Liver (tissue), 9 donors: ENCODE results near the gene BID. TPM values are rescaled to one million over a fixed set of nuclear protein-coding genes. Genes with fewer than 3 reads are reported as not detected.

Experiments
- DNase-seq: peaks from one replicate; pipeline ENCODE4 v3.0.0-alpha.2; 2017; ENCODE audit warnings: low spot score
- H3K27ac ChIP-seq, 2 donors: one replicate each; pipeline ENCODE4 v1.7.0; 2013; ENCODE audit warnings: inconsistent platforms in 2 of 2, low read length in 2 of 2, control low read depth in 1 of 2, low read depth in 1 of 2, mild to moderate bottlenecking in 1 of 2
- H3K27me3 ChIP-seq, 4 donors: one replicate each; pipeline versions ENCODE4 v1.6.1 to v1.7.0; 2013; ENCODE audit warnings: low read length in 3 of 4, inconsistent platforms in 1 of 4, mild to moderate bottlenecking in 1 of 4, moderate library complexity in 1 of 4; ENCODE audit not compliant: control insufficient read depth in 4 of 4, insufficient read depth in 4 of 4
- H3K36me3 ChIP-seq, 4 donors: one replicate each; pipeline versions ENCODE4 v1.6.1 to v1.7.0; 2013; ENCODE audit warnings: low read length in 3 of 4, mild to moderate bottlenecking in 3 of 4, low read depth in 1 of 4, moderate library complexity in 1 of 4; ENCODE audit not compliant: control insufficient read depth in 4 of 4, insufficient read depth in 3 of 4
- H3K4me1 ChIP-seq, 4 donors: one replicate each; pipeline versions ENCODE4 v1.6.1 to v1.7.0; 2013; ENCODE audit warnings: low read length in 3 of 4, mild to moderate bottlenecking in 3 of 4, moderate library complexity in 1 of 4; ENCODE audit not compliant: control insufficient read depth in 4 of 4, insufficient read depth in 4 of 4
- H3K4me3 ChIP-seq, 3 donors: one replicate each; pipeline versions ENCODE4 v1.6.1 to v1.7.0; 2013; ENCODE audit warnings: low read length in 3 of 3, control low read depth in 1 of 3, low read depth in 1 of 3, mild to moderate bottlenecking in 1 of 3
- H3K9ac ChIP-seq, 2 donors: one replicate each; pipeline ENCODE4 v1.7.0; 2013; ENCODE audit warnings: low read length in 2 of 2, mild to moderate bottlenecking in 2 of 2, moderate library complexity in 2 of 2, control low read depth in 1 of 2, low read depth in 1 of 2
- H3K9me3 ChIP-seq, 4 donors: one replicate each; pipeline versions ENCODE4 v1.6.1 to v1.7.0; 2013; ENCODE audit warnings: low read length in 3 of 4; ENCODE audit not compliant: control insufficient read depth in 4 of 4
- EGR1 ChIP-seq, 2 donors: IDR thresholded peaks; 2 replicates each; pipeline ENCODE4 v1.6.1; 2016 to 2018; ENCODE audit warnings: antibody characterized with exemption in 2 of 2, low read depth in 2 of 2
- FOXA1 ChIP-seq: IDR thresholded peaks from 2 replicates; pipeline ENCODE4 v1.6.1; 2016; ENCODE audit warnings: antibody characterized with exemption
- FOXA2 ChIP-seq: IDR thresholded peaks from 2 replicates; pipeline ENCODE4 v1.6.1; 2016; ENCODE audit warnings: antibody characterized with exemption
- GABPA ChIP-seq, 2 donors: IDR thresholded peaks in 1 of 2; conservative IDR thresholded peaks in 1 of 2; 2 replicates each; pipeline ENCODE4 v1.6.1; 2016; ENCODE audit warnings: antibody characterized with exemption in 2 of 2, mild to moderate bottlenecking in 1 of 2, moderate library complexity in 1 of 2
- HNF4A ChIP-seq, 2 donors: conservative IDR thresholded peaks; 2 replicates each; pipeline ENCODE4 v1.6.1; 2016; ENCODE audit warnings: antibody characterized with exemption in 2 of 2, mild to moderate bottlenecking in 2 of 2
- HNF4G ChIP-seq: IDR thresholded peaks from 2 replicates; pipeline ENCODE4 v1.6.1; 2016; ENCODE audit warnings: antibody characterized with exemption
- NR2F2 ChIP-seq: IDR thresholded peaks from 2 replicates; pipeline ENCODE4 v1.6.1; 2016; ENCODE audit warnings: antibody characterized with exemption
- RAD21 ChIP-seq, 2 donors: IDR thresholded peaks; 2 replicates each; pipeline ENCODE4 v1.6.1; 2016; ENCODE audit warnings: antibody characterized with exemption in 2 of 2, mild to moderate bottlenecking in 2 of 2
- RXRA ChIP-seq, 2 donors: IDR thresholded peaks; 2 replicates each; pipeline ENCODE4 v1.6.1; 2017 to 2018; ENCODE audit warnings: antibody characterized with exemption in 2 of 2, mild to moderate bottlenecking in 1 of 2
- SP1 ChIP-seq: IDR thresholded peaks from 2 replicates; pipeline ENCODE4 v1.6.1; 2018; ENCODE audit warnings: antibody characterized with exemption, mild to moderate bottlenecking
- TAF1 ChIP-seq: conservative IDR thresholded peaks from 2 replicates; pipeline ENCODE4 v1.6.1; 2016; ENCODE audit warnings: antibody characterized with exemption, mild to moderate bottlenecking
- YY1 ChIP-seq: IDR thresholded peaks from 2 replicates; pipeline ENCODE4 v1.6.1; 2016; ENCODE audit warnings: antibody characterized with exemption, mild to moderate bottlenecking
- WGBS: extraction: QIAGEN DNeasy Blood & Tissue Kit; methylation state at CpG from one replicate; pipeline ENCODE4 v1.1.7; 2013; 5-methylcytosine and 5-hydroxymethylcytosine counted together
- polyA plus RNA-seq, 2 donors: library from polyadenylated mRNA; stranded (reverse) in 1 of 2; unstranded in 1 of 2; fragments of 200-250 nt in 1 of 2; fragments of >200 nt in 1 of 2; fragmentation: Nextera tagmentation in 1 of 2; extraction: Ambion mirVana in 1 of 2; gene quantifications; one replicate each; pipeline versions ENCODE4 v1.2.1 to v1.2.3, GENCODE V29; 2013 to 2015
- total RNA-seq, 2 donors: library from RNA; depleted of rRNA; stranded (reverse); fragments of >200 nt; gene quantifications; one replicate each; pipeline ENCODE4 v1.2.3, GENCODE V29; 2014
- TF ChIP-seq, protein P1 (sequence below): IDR thresholded peaks from 2 replicates; pipeline ENCODE4 v1.6.1; 2016; ENCODE audit warnings: antibody characterized with exemption, mild to moderate bottlenecking
- TF ChIP-seq, protein P2 (sequence below): fragments of 150-350 bp; IDR thresholded peaks from 2 replicates; pipeline ENCODE4 v1.5.1; 2017; ENCODE audit warnings: improper control_type of control experiment, low read depth, low read length; ENCODE audit not compliant: missing input control
- TF ChIP-seq, protein P3 (sequence below): IDR thresholded peaks from 2 replicates; pipeline ENCODE4 v1.6.1; 2016; ENCODE audit warnings: antibody characterized with exemption
- TF ChIP-seq, protein P4 (sequence below): IDR thresholded peaks from 2 replicates; pipeline ENCODE4 v1.6.1; 2016; ENCODE audit warnings: antibody characterized with exemption
- TF ChIP-seq, protein P5 (sequence below): IDR thresholded peaks from 2 replicates; pipeline ENCODE4 v1.6.1; 2016; ENCODE audit warnings: antibody characterized with exemption
- donor health status: healthy.
- donor health status: healthy.
- donor health status: healthy.
- donor health status: healthy.
- donor health status: healthy.

The BID gene
- total and polyA plus RNA-seq, 4 donors = 28.7 to 66.9 (median 52.6) TPM

DNA sequence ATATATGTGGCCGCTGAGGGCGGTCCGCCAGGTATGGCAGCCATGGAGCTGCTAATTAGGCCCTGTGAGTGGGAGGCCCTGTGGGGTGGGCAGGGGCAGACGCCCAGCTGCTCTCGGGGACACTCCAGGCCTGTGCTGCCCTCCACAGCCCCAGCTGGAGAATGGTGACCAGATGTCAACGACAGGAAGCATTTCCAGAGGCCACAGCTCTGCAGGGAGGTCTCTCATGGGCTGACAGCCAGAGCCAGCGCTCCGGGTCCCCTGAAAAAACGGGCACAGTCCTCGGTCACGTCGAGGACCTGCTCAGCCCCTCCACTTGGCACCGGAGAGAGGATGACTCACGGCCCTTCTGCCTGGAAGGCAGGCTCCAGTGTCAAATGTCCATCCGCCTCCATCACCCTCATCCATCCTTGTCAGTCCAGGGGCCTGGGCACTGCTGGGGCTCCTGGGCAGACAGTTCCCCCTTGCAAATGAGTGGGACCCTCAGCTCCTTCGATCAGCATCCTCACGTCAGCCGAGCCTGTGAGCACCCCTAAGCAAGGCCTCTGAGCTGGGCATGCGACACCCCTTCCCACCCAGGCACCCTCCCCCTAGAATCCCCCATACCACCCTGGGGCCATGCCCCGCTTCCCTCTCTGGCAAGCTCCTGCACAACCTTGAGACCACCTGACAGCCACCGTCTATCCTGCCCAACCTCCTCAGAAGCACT is 1.9 kb downstream of the BID start:
- no peak overlapping the region for H3K4me3 ChIP-seq
- H3K9ac ChIP-seq = no peak overlapping the region
- no peaks in the 10 kb centered on the region for H3K9me3 ChIP-seq
- H3K27ac ChIP-seq = peak overlapping the region; percentile 60 to 78
- peaks cover 14 to 67% (median 59%) of the 10 kb centered on the region in 4 donors for H3K4me1 ChIP-seq
- no peaks in the 10 kb centered on the region for H3K36me3 ChIP-seq
- H3K27me3 ChIP-seq = no peaks in the 10 kb centered on the region
- 82% methylated on average over 21 of the region's 21 CpGs for WGBS
- no peak for DNase-seq
- no peak for TF ChIP-seq RXRA (IDR thresholded peaks at IDR 0.05)
- no peak for TF ChIP-seq NR2F2
- no peak for TF ChIP-seq EGR1 (IDR thresholded peaks at IDR 0.05; ENCODE audit: low read depth in 2 of 2)
- no peak for TF ChIP-seq FOXA2
- no peak for TF ChIP-seq HNF4A (conservative IDR thresholded peaks at IDR 0.05)
- TF ChIP-seq, protein P1, sequence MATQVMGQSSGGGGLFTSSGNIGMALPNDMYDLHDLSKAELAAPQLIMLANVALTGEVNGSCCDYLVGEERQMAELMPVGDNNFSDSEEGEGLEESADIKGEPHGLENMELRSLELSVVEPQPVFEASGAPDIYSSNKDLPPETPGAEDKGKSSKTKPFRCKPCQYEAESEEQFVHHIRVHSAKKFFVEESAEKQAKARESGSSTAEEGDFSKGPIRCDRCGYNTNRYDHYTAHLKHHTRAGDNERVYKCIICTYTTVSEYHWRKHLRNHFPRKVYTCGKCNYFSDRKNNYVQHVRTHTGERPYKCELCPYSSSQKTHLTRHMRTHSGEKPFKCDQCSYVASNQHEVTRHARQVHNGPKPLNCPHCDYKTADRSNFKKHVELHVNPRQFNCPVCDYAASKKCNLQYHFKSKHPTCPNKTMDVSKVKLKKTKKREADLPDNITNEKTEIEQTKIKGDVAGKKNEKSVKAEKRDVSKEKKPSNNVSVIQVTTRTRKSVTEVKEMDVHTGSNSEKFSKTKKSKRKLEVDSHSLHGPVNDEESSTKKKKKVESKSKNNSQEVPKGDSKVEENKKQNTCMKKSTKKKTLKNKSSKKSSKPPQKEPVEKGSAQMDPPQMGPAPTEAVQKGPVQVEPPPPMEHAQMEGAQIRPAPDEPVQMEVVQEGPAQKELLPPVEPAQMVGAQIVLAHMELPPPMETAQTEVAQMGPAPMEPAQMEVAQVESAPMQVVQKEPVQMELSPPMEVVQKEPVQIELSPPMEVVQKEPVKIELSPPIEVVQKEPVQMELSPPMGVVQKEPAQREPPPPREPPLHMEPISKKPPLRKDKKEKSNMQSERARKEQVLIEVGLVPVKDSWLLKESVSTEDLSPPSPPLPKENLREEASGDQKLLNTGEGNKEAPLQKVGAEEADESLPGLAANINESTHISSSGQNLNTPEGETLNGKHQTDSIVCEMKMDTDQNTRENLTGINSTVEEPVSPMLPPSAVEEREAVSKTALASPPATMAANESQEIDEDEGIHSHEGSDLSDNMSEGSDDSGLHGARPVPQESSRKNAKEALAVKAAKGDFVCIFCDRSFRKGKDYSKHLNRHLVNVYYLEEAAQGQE = no peak
- no peak for TF ChIP-seq RAD21 (IDR thresholded peaks at IDR 0.05)
- TF ChIP-seq, protein P2, sequence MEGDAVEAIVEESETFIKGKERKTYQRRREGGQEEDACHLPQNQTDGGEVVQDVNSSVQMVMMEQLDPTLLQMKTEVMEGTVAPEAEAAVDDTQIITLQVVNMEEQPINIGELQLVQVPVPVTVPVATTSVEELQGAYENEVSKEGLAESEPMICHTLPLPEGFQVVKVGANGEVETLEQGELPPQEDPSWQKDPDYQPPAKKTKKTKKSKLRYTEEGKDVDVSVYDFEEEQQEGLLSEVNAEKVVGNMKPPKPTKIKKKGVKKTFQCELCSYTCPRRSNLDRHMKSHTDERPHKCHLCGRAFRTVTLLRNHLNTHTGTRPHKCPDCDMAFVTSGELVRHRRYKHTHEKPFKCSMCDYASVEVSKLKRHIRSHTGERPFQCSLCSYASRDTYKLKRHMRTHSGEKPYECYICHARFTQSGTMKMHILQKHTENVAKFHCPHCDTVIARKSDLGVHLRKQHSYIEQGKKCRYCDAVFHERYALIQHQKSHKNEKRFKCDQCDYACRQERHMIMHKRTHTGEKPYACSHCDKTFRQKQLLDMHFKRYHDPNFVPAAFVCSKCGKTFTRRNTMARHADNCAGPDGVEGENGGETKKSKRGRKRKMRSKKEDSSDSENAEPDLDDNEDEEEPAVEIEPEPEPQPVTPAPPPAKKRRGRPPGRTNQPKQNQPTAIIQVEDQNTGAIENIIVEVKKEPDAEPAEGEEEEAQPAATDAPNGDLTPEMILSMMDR = no peak
- TF ChIP-seq HNF4G = no peak
- TF ChIP-seq FOXA1 = no peak
- no peak for TF ChIP-seq YY1
- no peak for TF ChIP-seq TAF1
- no peak for TF ChIP-seq GABPA (IDR thresholded peaks at IDR 0.05 in 1 of 2, conservative IDR thresholded peaks at IDR 0.05 in 1 of 2)
- TF ChIP-seq SP1 = no peak
- TF ChIP-seq, protein P3, sequence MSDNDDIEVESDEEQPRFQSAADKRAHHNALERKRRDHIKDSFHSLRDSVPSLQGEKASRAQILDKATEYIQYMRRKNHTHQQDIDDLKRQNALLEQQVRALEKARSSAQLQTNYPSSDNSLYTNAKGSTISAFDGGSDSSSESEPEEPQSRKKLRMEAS = no peak
- TF ChIP-seq, protein P4, sequence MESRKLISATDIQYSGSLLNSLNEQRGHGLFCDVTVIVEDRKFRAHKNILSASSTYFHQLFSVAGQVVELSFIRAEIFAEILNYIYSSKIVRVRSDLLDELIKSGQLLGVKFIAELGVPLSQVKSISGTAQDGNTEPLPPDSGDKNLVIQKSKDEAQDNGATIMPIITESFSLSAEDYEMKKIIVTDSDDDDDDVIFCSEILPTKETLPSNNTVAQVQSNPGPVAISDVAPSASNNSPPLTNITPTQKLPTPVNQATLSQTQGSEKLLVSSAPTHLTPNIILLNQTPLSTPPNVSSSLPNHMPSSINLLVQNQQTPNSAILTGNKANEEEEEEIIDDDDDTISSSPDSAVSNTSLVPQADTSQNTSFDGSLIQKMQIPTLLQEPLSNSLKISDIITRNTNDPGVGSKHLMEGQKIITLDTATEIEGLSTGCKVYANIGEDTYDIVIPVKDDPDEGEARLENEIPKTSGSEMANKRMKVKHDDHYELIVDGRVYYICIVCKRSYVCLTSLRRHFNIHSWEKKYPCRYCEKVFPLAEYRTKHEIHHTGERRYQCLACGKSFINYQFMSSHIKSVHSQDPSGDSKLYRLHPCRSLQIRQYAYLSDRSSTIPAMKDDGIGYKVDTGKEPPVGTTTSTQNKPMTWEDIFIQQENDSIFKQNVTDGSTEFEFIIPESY = no peak
- TF ChIP-seq, protein P5, sequence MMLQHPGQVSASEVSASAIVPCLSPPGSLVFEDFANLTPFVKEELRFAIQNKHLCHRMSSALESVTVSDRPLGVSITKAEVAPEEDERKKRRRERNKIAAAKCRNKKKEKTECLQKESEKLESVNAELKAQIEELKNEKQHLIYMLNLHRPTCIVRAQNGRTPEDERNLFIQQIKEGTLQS = no peak
